GM21515 (cell line): ENCODE results near the gene ACOXL.

Experiments used
- ATAC-seq: cut with Tn5 transposase; IDR thresholded peaks from one replicate; pipeline ENCODE4 v1.9.1; 2021; ENCODE audit not compliant: unreplicated experiment

Gene ACOXL

GRCh38 chr2:111121028-111121827, 388.9 kb downstream of the ACOXL start:
- ATAC-seq, result no peak

DNA sequence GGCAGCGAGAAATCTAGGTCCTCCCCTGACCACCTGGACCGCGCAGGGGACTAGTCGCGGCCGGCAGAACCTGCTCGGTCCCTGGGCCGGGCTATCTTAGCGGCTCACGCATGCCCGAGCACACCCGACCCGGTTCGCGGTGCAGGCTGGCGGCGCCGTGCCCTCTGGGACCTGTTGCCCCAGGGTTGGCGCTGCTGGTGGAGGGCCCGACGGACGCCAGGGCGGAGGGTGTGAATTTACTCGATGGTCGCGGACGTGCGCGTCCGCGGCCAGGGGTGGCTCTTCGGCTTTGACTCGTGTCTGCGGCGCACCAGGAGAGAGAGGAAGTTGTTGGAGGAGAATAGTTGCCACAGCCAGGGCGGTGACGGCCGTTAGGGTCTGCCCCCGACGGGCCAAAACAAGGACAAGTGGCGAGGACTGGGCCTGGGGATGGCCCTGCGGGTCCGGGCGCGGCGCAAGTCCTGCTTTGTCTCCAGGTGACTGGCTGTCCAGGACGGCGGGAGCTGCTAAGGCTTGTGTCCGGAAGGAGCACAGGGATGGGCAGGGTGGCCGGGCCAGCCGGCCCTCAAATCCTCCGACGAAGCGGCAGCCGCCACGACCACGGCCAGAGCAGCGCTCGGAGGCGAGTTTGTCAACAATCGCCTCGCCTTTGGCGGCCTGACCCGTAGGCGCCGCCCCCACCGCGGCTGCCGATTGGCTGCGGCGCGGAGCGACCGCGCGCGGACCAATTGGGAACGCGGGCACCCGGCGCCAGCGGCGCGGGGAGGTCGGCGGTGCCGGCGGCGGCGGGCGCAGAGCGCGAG, 389.7 kb downstream of the ACOXL start:
- ATAC-seq, result peak; percentile 43

GRCh38 chr2:111122631-111123421, 390.5 kb downstream of the ACOXL start:
- peak; percentile 0 for ATAC-seq

- no peak for ATAC-seq
Observed at GRCh38 chr2:111123751-111124150, 391.4 kb downstream of the ACOXL start.

DNA sequence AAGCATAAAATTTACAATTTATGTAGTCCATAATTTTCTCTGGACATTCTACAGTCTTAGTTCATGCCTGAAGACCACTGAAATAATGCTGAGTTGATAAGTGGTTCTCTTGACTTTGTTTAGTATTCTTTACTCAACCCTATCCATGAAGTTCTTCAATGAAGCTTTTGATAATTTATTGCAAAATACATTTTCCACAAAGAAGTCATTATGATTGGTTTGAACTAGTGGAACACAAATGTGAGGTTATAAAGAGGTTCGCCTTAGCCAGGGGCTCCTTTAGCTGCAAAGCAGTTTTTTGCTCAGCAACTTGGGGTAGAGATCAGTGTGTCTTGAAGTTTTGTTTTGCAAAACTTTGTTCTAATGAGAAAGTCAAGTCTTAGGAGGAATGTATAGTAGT, 394.2 kb downstream of the ACOXL start:
- no peak for ATAC-seq

- no peak for ATAC-seq
Observed at GRCh38 chr2:111127351-111127750, 395.0 kb downstream of the ACOXL start.

DNA sequence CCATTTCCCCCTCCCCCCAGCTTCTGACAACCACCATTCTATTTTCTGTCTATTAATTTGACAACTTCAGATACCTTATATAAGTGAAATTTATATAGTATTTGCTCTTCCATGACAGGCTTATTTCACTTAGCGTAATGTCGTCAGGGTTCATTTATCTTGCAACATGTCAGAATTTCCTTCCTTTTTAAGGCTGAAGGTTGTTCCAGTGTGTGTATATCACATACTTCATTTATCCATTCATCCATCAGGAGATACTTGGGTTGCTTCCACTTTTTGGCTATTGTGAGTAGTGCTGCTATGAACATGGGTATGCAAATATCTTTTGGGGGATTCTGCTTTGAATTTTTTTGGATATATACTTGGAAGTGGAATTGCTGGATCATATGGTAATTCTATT, 395.7 kb downstream of the ACOXL start:
- no peak for ATAC-seq

- no peak for ATAC-seq
Observed at GRCh38 chr2:111133603-111134002, 401.2 kb downstream of the ACOXL start.

DNA sequence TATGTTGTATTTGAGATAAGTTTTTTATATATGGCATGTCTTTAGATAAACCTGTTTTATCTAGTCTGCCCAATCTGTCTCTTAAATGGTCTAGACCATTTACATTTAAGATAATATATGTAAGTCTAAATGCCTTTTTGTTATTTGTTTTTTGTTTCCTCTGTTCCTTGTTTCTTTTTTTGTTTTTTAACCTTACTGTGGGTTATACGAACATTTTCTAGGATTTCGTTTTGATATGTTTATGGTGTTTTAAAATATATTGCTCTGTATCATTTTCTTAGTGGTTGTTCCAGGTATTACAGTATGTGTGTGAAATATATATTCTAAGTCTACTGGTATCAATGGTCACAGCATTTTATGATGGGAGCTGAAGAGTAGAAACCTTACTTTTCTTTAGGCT, 401.7 kb downstream of the ACOXL start:
- ATAC-seq, result no peak

GRCh38 chr2:111135237-111135909, 403.0 kb downstream of the ACOXL start:
- no peak for ATAC-seq

DNA sequence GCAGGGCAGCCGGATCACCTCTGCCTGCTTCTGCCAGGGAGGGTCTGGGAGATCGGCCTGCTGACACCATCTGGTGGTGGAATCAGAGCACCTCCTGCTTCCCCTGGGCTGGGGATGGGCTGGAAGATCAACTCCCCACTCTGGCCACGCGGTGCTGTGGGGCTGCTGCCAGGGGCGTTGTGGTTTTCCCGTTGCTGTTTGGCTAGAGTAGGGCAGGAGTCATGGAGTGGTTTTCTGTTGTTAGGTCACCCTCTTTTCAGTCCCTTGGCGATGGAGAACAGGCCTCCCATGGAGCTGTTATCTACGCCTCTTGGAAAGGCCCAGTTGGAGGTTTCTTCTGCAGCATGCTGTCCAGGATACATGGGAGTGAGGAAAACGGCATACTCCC, 403.5 kb downstream of the ACOXL start:
- no peak for ATAC-seq

DNA sequence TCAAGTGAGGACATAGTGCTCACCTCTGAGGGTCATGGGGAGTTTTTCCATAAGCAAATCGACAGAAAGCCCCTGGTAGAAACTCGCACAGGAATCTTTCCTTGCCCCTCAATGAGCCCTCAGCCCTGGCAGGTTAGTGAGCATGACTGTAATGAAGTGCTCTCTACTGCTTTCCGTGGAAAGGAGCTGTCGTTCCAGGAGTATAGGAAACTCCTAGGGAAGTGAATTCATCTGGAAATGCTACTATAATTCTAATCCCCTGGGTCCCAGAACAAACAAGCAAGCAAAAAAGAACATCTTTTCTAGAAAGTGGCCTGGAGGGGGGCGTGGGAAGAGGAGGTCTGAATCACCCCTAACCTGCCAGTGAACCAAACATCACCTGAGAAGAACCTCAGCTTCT, 406.5 kb downstream of the ACOXL start:
- ATAC-seq, result no peak

DNA sequence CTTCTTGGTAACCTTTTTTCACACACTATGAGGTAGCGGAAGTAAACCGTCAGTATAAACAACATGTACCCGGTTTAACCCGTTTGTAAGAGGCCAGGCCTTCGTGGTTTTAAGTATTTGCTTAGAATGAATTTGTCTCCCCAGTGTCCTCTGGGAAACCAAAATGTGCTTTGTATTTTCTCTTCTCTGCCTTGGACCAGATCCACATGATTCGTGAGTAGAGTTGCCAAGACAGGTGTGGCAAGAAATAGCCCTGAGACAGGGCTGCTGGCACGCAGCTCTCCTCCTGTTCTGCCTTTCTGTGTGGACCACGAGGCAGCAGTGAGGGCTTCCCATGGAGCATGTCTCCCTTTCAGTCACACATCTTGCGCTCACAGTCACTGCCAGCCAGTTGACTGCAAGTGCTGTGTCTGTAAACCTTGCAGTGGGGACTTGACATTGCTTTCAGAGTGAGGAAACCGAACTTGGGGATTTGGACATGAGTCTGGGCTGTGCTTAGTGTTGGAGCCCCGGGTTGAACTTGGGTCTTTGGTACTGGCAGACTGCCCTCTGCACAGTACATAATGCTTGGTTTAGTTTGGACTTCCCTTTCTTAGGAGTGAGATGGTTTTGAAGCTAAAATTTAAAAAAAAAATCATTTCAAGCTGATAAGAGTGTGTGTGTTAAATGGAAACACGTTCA, 407.4 kb downstream of the ACOXL start:
- no peak for ATAC-seq

DNA sequence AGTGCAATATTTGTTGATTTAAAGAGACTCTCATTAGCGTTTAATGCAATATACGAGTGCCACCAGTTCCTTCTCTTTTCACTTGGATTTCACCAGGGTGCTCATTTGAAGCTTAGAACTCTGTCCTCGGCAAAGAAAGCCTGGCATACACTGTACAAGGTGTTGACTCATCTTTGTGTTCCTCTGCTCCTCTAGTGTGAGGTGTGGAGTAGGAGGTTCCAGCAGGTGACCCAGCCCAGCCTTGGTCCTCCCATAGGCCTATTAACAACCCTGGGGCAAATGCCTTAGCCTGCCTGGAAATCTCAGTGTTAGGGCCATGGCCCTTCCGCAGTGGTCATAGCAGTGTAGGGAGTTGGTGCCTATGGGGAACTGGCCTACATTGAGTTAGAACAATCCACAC, 408.4 kb downstream of the ACOXL start:
- ATAC-seq, result no peak

DNA sequence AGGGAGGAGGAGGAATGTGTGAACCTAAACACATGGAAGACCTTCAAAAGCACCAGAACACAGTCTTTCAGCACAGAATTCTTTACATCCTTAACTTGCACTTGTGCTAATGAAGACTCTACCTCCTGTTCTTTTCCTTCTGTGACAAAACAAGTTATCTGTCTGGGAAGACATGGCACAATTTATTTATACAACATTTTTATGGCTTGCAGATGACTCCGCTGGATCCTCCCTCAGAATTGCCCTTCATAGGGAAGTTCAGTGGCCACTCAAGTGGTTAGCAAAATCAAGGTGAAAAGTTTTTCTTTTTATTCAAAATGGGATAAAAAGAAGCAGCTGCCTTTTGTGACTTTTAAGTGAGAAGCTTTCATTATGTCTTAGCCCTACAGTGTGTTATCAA, 409.7 kb downstream of the ACOXL start:
- ATAC-seq, result no peak

DNA sequence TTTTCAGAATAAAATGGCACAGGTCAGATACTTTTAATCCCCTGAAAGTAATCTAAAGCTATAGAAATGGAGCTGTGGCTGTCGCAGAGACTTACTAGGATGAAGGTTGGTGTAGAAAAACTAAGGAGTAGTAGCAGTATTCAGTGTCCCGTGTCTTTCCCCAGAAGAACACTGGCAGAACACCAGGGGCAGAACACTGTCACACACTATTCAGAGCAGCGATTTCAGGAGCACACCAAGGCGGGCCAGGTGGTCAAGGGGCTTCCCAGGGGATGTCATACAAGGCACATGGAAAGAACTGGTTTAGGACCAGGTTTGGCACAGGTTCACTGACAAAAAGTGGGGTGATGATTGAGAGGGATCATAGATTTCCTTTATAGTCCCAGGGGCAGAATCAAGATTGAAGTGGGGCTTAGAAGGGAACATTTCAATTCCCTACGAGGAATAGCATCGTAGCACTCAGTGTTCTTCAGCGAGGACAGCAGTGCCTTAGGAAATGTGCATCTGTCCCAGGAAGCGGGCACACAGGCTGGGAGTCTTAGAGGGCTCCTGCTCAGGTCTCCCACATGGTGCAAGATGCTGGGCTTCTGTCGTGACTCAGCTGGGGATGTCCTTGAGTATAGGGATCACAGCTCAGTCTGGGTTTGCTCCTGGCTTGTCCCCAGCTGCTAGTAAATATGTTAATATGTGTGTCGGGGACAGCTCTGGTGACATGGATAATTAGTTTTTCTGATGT, 410.9 kb downstream of the ACOXL start:
- ATAC-seq, result no peak

DNA sequence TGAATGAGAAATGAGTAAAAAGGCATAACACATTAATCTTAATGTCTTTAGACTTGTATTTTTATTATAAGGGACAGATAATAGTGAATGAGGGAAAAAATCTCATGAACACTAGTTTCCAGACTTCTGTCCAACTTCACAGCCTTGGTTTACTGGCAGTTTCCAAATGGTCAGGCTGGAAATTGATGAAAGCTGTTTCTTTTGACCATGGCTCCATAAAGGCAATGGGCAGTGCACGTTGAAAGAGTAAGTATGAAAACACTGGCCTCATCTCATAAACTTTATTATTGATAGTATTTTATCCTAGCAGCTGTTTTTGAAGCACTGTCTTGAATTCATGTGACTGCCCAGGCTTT, 411.4 kb downstream of the ACOXL start:
- ATAC-seq, result no peak

GRCh38 chr2:111145103-111145760, 412.9 kb downstream of the ACOXL start:
- peak; percentile 51 for ATAC-seq

DNA sequence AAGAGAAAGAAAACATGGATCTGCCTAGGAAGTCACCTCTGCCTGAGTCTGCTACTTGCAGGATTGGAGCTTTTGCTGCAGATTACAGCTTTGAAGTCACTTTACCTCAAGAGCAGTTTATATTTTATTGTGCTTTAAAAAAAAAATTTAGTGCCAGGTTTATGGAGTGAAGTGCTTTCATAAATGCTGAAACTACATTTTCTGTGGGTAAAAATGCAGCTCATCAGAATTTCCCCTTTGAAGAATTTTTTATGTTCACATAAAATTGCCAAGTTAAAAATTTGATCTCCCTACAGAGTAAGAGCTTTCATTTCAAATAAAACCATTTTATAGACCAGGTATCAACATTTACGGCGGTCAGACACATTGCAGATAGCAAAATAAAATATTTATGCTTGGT, 413.6 kb downstream of the ACOXL start:
- ATAC-seq, result no peak
